VCaP (cell line): Measurements from ENCODE around the gene MYOM3.

ENCODE experiments used
- H3K27ac ChIP-seq: fragments of 450-650 bp; 2 replicates; pipeline ENCODE4 v1.5.1; 2017
- CTCF ChIP-seq: fragments of 450-650 bp; conservative IDR thresholded peaks from 2 replicates; pipeline ENCODE4 v1.5.1; 2017; ENCODE audit warnings: mild to moderate bottlenecking, moderate library complexity

The MYOM3 gene

GRCh38 chr1:24105368-24106160, 6.4 kb downstream of the MYOM3 start:
- H3K27ac ChIP-seq = no peak overlapping the region
- TF ChIP-seq CTCF = no peak

GRCh38 chr1:24104854-24105253, 7.1 kb downstream of the MYOM3 start:
- H3K27ac ChIP-seq = no peak overlapping the region
- TF ChIP-seq CTCF = no peak

GRCh38 chr1:24103879-24104278, 8.1 kb downstream of the MYOM3 start:
- TF ChIP-seq CTCF = no peak
- H3K27ac ChIP-seq = no peak overlapping the region

- TF ChIP-seq CTCF = no peak
- H3K27ac ChIP-seq = no peak overlapping the region
Observed at GRCh38 chr1:24103408-24103807, 8.5 kb downstream of the MYOM3 start.

- TF ChIP-seq CTCF = no peak
- H3K27ac ChIP-seq = no peak overlapping the region
Observed at GRCh38 chr1:24102961-24103360, 9.0 kb downstream of the MYOM3 start.

GRCh38 chr1:24101796-24102586, 9.9 kb downstream of the MYOM3 start:
- TF ChIP-seq CTCF = no peak
- H3K27ac ChIP-seq = no peak overlapping the region

- no peak for TF ChIP-seq CTCF
- no peak overlapping the region for H3K27ac ChIP-seq
Observed at GRCh38 chr1:24100945-24101737, 10.8 kb downstream of the MYOM3 start.
